Measurements from ENCODE around the gene BMPR1A. TPM values are rescaled to one million over a fixed set of nuclear protein-coding genes. Genes with fewer than 3 reads are reported as not detected.

The BMPR1A gene
- total and polyA plus RNA-seq, 7 experiments from 2014 or later: 2.1 to 11.3 (median 5.6) TPM

- no peaks in the 10 kb centered on the region for H3K9me3 Mint-ChIP-seq
- ChIA-PET CTCF (no interaction called here), POLR2A (interaction anchor here (0.6 to 2.8 kb wide), 5 partner anchors 45 to 1151 kb away, joined by 3 to 10 read pairs (median 3); partner anchors contain the start of genes BMPR1A, GLUD1 and SHLD2)
- DNase-seq (peak; percentile 79 to 90 (median 85)), ATAC-seq (peak; percentile 95)
- no peaks in the 10 kb centered on the region for H3K36me3 ChIP-seq (ENCODE audit: control insufficient read depth in 2 of 3, insufficient read depth in 3 of 3, low read length in 3 of 3)
- H3K27me3 Mint-ChIP-seq: no peaks in the 10 kb centered on the region
- peaks cover 0 to 1% (median 0%) of the 10 kb centered on the region in 5 donors for H3K36me3 Mint-ChIP-seq
- intact Hi-C loops (cut with micrococcal nuclease): loop anchor here (1.0 to 5.0 kb wide), 15 partner anchors 23 to 794 kb away; partner anchors contain the start of genes SHLD2 (in 2 of the 2), WAPL (in 2 of the 2), BMPR1A (in 1 of the 2) and GLUD1 (in 1 of the 2)
- H3K4me1 Mint-ChIP-seq: peaks cover 4 to 17% (median 8%) of the 10 kb centered on the region in 7 donors
- H3K27ac Mint-ChIP-seq: peak overlapping the region; percentile 94 to 97 (median 95)
- H3K9me3 ChIP-seq (ENCODE audit: control insufficient read depth in 2 of 3, low read length in 3 of 3): no peaks in the 10 kb centered on the region
- H3K27me3 ChIP-seq (ENCODE audit: control insufficient read depth in 2 of 2, insufficient read depth in 2 of 2, low read length in 2 of 2): no peaks in the 10 kb centered on the region
- H3K4me3 Mint-ChIP-seq: peak overlapping the region; percentile 82 to 93 (median 88)
- peak overlapping the region; percentile 73 for H3K4me3 ChIP-seq (ENCODE audit: low read length)
- H3K4me1 ChIP-seq (ENCODE audit: control insufficient read depth in 2 of 2, insufficient read depth in 2 of 2, low read length in 2 of 2): peaks cover 5 to 9% of the 10 kb centered on the region in 2 donors
- H3K27ac ChIP-seq (ENCODE audit: low read depth, low read length): peak overlapping the region; percentile 87
Observed at GRCh38 chr10:86710987-86711512, 45.4 kb upstream of the BMPR1A start.

GRCh38 chr10:86711513-86712316, 44.7 kb upstream of the BMPR1A start:
- intact Hi-C loops (cut with micrococcal nuclease): loop anchor here (1.0 to 5.0 kb wide), 15 partner anchors 23 to 794 kb away; partner anchors contain the start of genes SHLD2 (in 2 of the 2), WAPL (in 2 of the 2), BMPR1A (in 1 of the 2) and GLUD1 (in 1 of the 2)
- no peaks in the 10 kb centered on the region for H3K9me3 ChIP-seq (ENCODE audit: control insufficient read depth in 2 of 3, low read length in 3 of 3)
- peak overlapping the region; percentile 87 for H3K27ac ChIP-seq (ENCODE audit: low read depth, low read length)
- DNase-seq (peak in 6 of 9 donors; percentile 37 to 75 (median 61)), ATAC-seq (peak; percentile 56)
- H3K4me3 ChIP-seq (ENCODE audit: low read length): peak overlapping the region; percentile 73
- POLR2A ChIA-PET: interaction anchor here (0.6 to 2.8 kb wide), 6 partner anchors 45 to 1150 kb away, joined by 3 to 10 read pairs (median 3); partner anchors contain the start of genes BMPR1A, GLUD1 and SHLD2
- Mint-ChIP-seq H3K4me3 (peak overlapping the region; percentile 79 to 89 (median 86)), H3K36me3 (peaks cover 0 to 1% (median 0%) of the 10 kb centered on the region in 5 donors), H3K9me3 (no peaks in the 10 kb centered on the region), H3K27ac (peak overlapping the region; percentile 36 to 95 (median 91)), H3K4me1 (peaks cover 4 to 17% (median 8%) of the 10 kb centered on the region in 7 donors), H3K27me3 (no peaks in the 10 kb centered on the region)
- CTCF ChIA-PET: no interaction called here
- H3K27me3 ChIP-seq (ENCODE audit: control insufficient read depth in 2 of 2, insufficient read depth in 2 of 2, low read length in 2 of 2): no peaks in the 10 kb centered on the region
- H3K36me3 ChIP-seq (ENCODE audit: control insufficient read depth in 2 of 3, insufficient read depth in 3 of 3, low read length in 3 of 3): no peaks in the 10 kb centered on the region
- H3K4me1 ChIP-seq (ENCODE audit: control insufficient read depth in 2 of 2, insufficient read depth in 2 of 2, low read length in 2 of 2): peaks cover 5 to 9% of the 10 kb centered on the region in 2 donors

GRCh38 chr10:86712317-86712707, 44.1 kb upstream of the BMPR1A start:
- Mint-ChIP-seq H3K36me3 (peaks cover 0 to 1% (median 0%) of the 10 kb centered on the region in 5 donors), H3K4me1 (peaks cover 4 to 17% (median 8%) of the 10 kb centered on the region in 7 donors), H3K4me3 (peak overlapping the region; percentile 74 to 89 (median 86)), H3K9me3 (no peaks in the 10 kb centered on the region), H3K27me3 (no peaks in the 10 kb centered on the region), H3K27ac (peak overlapping the region; percentile 36 to 95 (median 91))
- Histone ChIP-seq H3K36me3 (ENCODE audit: control insufficient read depth in 2 of 3, insufficient read depth in 3 of 3, low read length in 3 of 3) (no peaks in the 10 kb centered on the region), H3K4me1 (ENCODE audit: control insufficient read depth in 2 of 2, insufficient read depth in 2 of 2, low read length in 2 of 2) (peaks cover 5 to 9% of the 10 kb centered on the region in 2 donors), H3K27ac (ENCODE audit: low read depth, low read length) (peak overlapping the region; percentile 87), H3K4me3 (ENCODE audit: low read length) (peak overlapping the region; percentile 68), H3K27me3 (ENCODE audit: control insufficient read depth in 2 of 2, insufficient read depth in 2 of 2, low read length in 2 of 2) (no peaks in the 10 kb centered on the region), H3K9me3 (ENCODE audit: control insufficient read depth in 2 of 3, low read length in 3 of 3) (no peaks in the 10 kb centered on the region)
- DNase-seq: peak in 1 of 9 donors; percentile 12
- intact Hi-C loops (cut with micrococcal nuclease): loop anchor here in 1 of 2 donors (5.0 kb wide), 2 partner anchors 190 to 630 kb away; partner anchors contain the start of gene WAPL
- POLR2A ChIA-PET: interaction anchor here (1.1 to 2.8 kb wide), 2 partner anchors 44 to 46 kb away, joined by 3 to 10 read pairs; partner anchors contain the start of gene BMPR1A
- CTCF ChIA-PET: no interaction called here
- ATAC-seq: no peak

DNA sequence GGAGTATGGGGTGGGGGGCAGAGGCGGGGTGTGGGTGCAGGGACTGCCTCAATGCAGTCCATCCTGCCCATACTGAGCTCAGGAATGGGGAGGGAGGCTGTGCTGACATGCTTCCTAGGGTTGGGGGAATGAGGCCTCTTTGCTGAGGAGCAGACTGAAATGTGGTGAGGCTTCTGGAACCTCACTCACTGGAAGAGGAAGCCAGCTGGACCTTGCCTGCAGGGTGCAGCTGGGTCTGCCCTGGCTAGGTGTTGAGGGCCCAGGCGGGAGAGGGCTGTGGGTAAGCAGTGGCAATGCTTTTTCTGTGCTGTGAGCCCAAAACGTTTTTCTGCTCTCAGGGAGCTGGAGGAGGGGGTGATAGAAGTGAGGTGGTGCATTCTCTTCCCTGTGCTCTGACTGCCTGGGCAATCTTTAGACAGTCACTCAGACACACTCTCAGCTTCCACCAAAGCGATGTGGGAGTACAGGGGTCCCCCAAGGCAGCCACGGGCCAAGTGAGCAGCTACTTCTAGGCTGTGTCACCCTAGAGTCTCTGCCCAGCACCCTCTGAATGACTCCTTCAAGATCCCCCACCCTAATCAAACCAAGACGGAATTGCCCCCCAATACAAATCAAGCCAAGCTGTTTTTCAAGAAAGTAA, 41.1 kb upstream of the BMPR1A start:
- Histone ChIP-seq H3K9me3 (ENCODE audit: control insufficient read depth in 2 of 3, low read length in 3 of 3) (no peaks in the 10 kb centered on the region), H3K27ac (ENCODE audit: low read depth, low read length) (no peak overlapping the region), H3K27me3 (ENCODE audit: control insufficient read depth in 2 of 2, insufficient read depth in 2 of 2, low read length in 2 of 2) (no peaks in the 10 kb centered on the region), H3K36me3 (ENCODE audit: control insufficient read depth in 2 of 3, insufficient read depth in 3 of 3, low read length in 3 of 3) (no peaks in the 10 kb centered on the region), H3K4me3 (ENCODE audit: low read length) (no peak overlapping the region), H3K4me1 (ENCODE audit: control insufficient read depth in 2 of 2, insufficient read depth in 2 of 2, low read length in 2 of 2) (peaks cover 5 to 9% of the 10 kb centered on the region in 2 donors)
- Mint-ChIP-seq H3K4me3 (no peak overlapping the region), H3K36me3 (no peaks in the 10 kb centered on the region), H3K27me3 (peaks cover 0 to 4% (median 0%) of the 10 kb centered on the region in 5 donors), H3K27ac (no peak overlapping the region), H3K4me1 (peaks cover 0 to 13% (median 8%) of the 10 kb centered on the region in 7 donors), H3K9me3 (no peaks in the 10 kb centered on the region)
- ChIA-PET POLR2A (no interaction called here), CTCF (interaction anchor here (0.9 kb wide), 1 partner anchor 1874 kb away, joined by 3 read pairs; no protein-coding TSS in a partner anchor)
- DNase-seq (no peak), ATAC-seq (no peak)
- intact Hi-C loops (cut with micrococcal nuclease): no loop called here

DNA sequence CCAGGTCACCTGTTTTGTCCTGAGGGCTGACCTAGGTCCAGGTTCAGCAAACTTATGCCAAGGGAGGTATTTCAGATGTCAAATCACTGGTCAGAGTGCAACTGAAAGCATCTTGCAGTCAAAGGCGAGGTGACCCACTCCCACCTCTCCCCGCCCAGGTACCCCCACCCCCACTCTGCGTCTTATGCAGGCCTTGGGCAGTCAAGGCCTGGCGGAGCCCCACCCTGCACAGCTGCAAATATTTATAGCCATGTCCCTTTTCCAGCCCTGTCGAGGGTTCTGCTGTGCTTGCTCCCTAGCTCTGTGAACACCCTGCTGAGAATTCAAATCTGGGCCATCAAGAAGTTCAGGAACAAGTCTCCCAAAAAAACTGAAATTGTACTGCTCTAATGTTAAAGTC, 40.6 kb upstream of the BMPR1A start:
- Mint-ChIP-seq H3K4me3 (no peak overlapping the region), H3K4me1 (peaks cover 0 to 8% (median 4%) of the 10 kb centered on the region in 7 donors), H3K27me3 (peaks cover 0 to 9% (median 5%) of the 10 kb centered on the region in 5 donors), H3K36me3 (no peaks in the 10 kb centered on the region), H3K27ac (no peak overlapping the region), H3K9me3 (no peaks in the 10 kb centered on the region)
- Histone ChIP-seq H3K4me3 (ENCODE audit: low read length) (no peak overlapping the region), H3K9me3 (ENCODE audit: control insufficient read depth in 2 of 3, low read length in 3 of 3) (no peaks in the 10 kb centered on the region), H3K36me3 (ENCODE audit: control insufficient read depth in 2 of 3, insufficient read depth in 3 of 3, low read length in 3 of 3) (no peaks in the 10 kb centered on the region), H3K27ac (ENCODE audit: low read depth, low read length) (no peak overlapping the region), H3K4me1 (ENCODE audit: control insufficient read depth in 2 of 2, insufficient read depth in 2 of 2, low read length in 2 of 2) (peaks cover 1 to 6% of the 10 kb centered on the region in 2 donors), H3K27me3 (ENCODE audit: control insufficient read depth in 2 of 2, insufficient read depth in 2 of 2, low read length in 2 of 2) (no peaks in the 10 kb centered on the region)
- ATAC-seq (no peak), DNase-seq (no peak)
- CTCF ChIA-PET: interaction anchor here (0.9 kb wide), 1 partner anchor 1874 kb away, joined by 3 read pairs; no protein-coding TSS in a partner anchor
- POLR2A ChIA-PET: no interaction called here
- intact Hi-C loops (cut with micrococcal nuclease): no loop called here

GRCh38 chr10:86716466-86716865, 40.0 kb upstream of the BMPR1A start:
- no peak overlapping the region for H3K4me3 Mint-ChIP-seq
- H3K36me3 Mint-ChIP-seq: no peaks in the 10 kb centered on the region
- H3K4me1 ChIP-seq (ENCODE audit: control insufficient read depth in 2 of 2, insufficient read depth in 2 of 2, low read length in 2 of 2): peaks cover 0 to 4% of the 10 kb centered on the region in 2 donors
- H3K27ac ChIP-seq (ENCODE audit: low read depth, low read length): no peak overlapping the region
- ATAC-seq: no peak
- ChIA-PET POLR2A (no interaction called here), CTCF (interaction anchor here (0.9 kb wide), 1 partner anchor 1873 kb away, joined by 3 read pairs; no protein-coding TSS in a partner anchor)
- H3K9me3 Mint-ChIP-seq: no peaks in the 10 kb centered on the region
- intact Hi-C loops (cut with micrococcal nuclease): no loop called here
- peaks cover 0 to 15% (median 5%) of the 10 kb centered on the region in 5 donors for H3K27me3 Mint-ChIP-seq
- no peaks in the 10 kb centered on the region for H3K27me3 ChIP-seq (ENCODE audit: control insufficient read depth in 2 of 2, insufficient read depth in 2 of 2, low read length in 2 of 2)
- no peaks in the 10 kb centered on the region for H3K9me3 ChIP-seq (ENCODE audit: control insufficient read depth in 2 of 3, low read length in 3 of 3)
- no peak for DNase-seq
- H3K4me1 Mint-ChIP-seq: peaks cover 0 to 6% (median 4%) of the 10 kb centered on the region in 7 donors
- no peak overlapping the region for H3K27ac Mint-ChIP-seq
- H3K36me3 ChIP-seq (ENCODE audit: control insufficient read depth in 2 of 3, insufficient read depth in 3 of 3, low read length in 3 of 3): no peaks in the 10 kb centered on the region
- H3K4me3 ChIP-seq (ENCODE audit: low read length): no peak overlapping the region
